Mesodermal cell (in vitro differentiated cells): ENCODE data around the gene MARCHF2.

Experiments used
- H3K27ac ChIP-seq: 2 replicates; pipeline ENCODE4 v1.7.0; 2013; ENCODE audit warnings: mild to moderate bottlenecking, low read depth, low read length, moderate library complexity; ENCODE audit not compliant: severe bottlenecking
- H3K36me3 ChIP-seq: 2 replicates; pipeline ENCODE4 v1.7.1; 2013; ENCODE audit warnings: mild to moderate bottlenecking, low read length, moderate library complexity; ENCODE audit not compliant: control insufficient read depth, insufficient read depth
- H3K4me1 ChIP-seq: one replicate; pipeline ENCODE4 v1.7.1; 2013; ENCODE audit warnings: mild to moderate bottlenecking, low read length; ENCODE audit not compliant: insufficient read depth, control insufficient read depth, poor library complexity, severe bottlenecking
- H3K4me3 ChIP-seq: 2 replicates; pipeline ENCODE4 v1.7.0; 2013; ENCODE audit warnings: low read length, control low read depth, mild to moderate bottlenecking; ENCODE audit not compliant: insufficient read depth, poor library complexity, severe bottlenecking; ENCODE audit errors: extremely low read depth
- H3K9me3 ChIP-seq: 2 replicates; pipeline ENCODE4 v1.7.1; 2013; ENCODE audit warnings: mild to moderate bottlenecking, low read length, moderate library complexity; ENCODE audit not compliant: control insufficient read depth
- WGBS, 2 experiments: methylation state at CpG; one replicate each; pipeline ENCODE4 v1.1.5; 2013; ENCODE audit warnings: missing lambda C conversion rate in 2 of 2; ENCODE audit not compliant: insufficient coverage in 2 of 2; 5-methylcytosine and 5-hydroxymethylcytosine counted together

MARCHF2 gene

GRCh38 chr19:8481201-8481600, 68.1 kb downstream of the MARCHF2 start:
- H3K4me3 ChIP-seq, result no peak overlapping the region
- no peak overlapping the region for H3K27ac ChIP-seq
- H3K9me3 ChIP-seq, result no peaks in the 10 kb centered on the region
- 97 to 99% methylated on average over 10 of the region's 11 CpGs for WGBS, 2 experiments
- peaks cover 92% of the 10 kb centered on the region for H3K36me3 ChIP-seq
- H3K4me1 ChIP-seq, result no peaks in the 10 kb centered on the region

DNA sequence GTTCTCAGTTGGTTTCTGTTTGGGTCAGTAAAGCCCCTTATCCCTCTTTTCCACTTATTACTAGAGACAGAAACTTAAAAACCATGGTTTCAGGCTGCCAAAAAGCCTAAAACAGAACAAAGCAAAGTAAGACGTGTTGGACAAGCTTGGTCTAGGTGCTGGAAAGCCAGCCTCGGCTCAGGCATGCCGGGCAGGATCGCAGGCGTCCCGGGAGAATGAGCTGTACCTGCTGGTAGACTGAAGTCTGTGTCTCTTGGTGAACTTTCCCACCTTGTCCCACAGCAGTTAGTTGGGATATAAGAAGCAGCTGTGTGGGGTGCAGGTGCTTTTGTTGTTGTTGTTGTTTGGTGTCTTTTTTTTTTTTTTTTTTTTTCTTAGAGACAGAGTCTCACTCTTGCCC, 68.5 kb downstream of the MARCHF2 start:
- Histone ChIP-seq H3K36me3 (peaks cover 92% of the 10 kb centered on the region), H3K4me3 (no peak overlapping the region), H3K9me3 (no peaks in the 10 kb centered on the region), H3K4me1 (no peaks in the 10 kb centered on the region), H3K27ac (no peak overlapping the region)
- 98 to 100% methylated on average over 6 of the region's 6 CpGs for WGBS, 2 experiments

- no peak overlapping the region for H3K4me3 ChIP-seq
- WGBS, 2 experiments, result 99 to 100% methylated on average over 8 to 10 of the region's 11 CpGs
- H3K4me1 ChIP-seq, result no peaks in the 10 kb centered on the region
- no peak overlapping the region for H3K27ac ChIP-seq
- H3K9me3 ChIP-seq, result no peaks in the 10 kb centered on the region
- H3K36me3 ChIP-seq, result peaks cover 93% of the 10 kb centered on the region
These were observed 69.6 kb downstream of the MARCHF2 start for GRCh38 chr19:8482696-8483095.

GRCh38 chr19:8483165-8483564, 70.1 kb downstream of the MARCHF2 start:
- Histone ChIP-seq H3K4me3 (no peak overlapping the region), H3K9me3 (no peaks in the 10 kb centered on the region), H3K27ac (no peak overlapping the region), H3K36me3 (peaks cover 93% of the 10 kb centered on the region), H3K4me1 (no peaks in the 10 kb centered on the region)
- 100% methylated on average over 2 to 5 of the region's 8 CpGs for WGBS, 2 experiments

- no peaks in the 10 kb centered on the region for H3K4me1 ChIP-seq
- H3K36me3 ChIP-seq, result peaks cover 92% of the 10 kb centered on the region
- 92 to 98% methylated on average over 14 to 15 of the region's 18 CpGs for WGBS, 2 experiments
- no peak overlapping the region for H3K4me3 ChIP-seq
- no peaks in the 10 kb centered on the region for H3K9me3 ChIP-seq
- H3K27ac ChIP-seq, result no peak overlapping the region
These were observed 71.3 kb downstream of the MARCHF2 start for GRCh38 chr19:8484331-8484894.

DNA sequence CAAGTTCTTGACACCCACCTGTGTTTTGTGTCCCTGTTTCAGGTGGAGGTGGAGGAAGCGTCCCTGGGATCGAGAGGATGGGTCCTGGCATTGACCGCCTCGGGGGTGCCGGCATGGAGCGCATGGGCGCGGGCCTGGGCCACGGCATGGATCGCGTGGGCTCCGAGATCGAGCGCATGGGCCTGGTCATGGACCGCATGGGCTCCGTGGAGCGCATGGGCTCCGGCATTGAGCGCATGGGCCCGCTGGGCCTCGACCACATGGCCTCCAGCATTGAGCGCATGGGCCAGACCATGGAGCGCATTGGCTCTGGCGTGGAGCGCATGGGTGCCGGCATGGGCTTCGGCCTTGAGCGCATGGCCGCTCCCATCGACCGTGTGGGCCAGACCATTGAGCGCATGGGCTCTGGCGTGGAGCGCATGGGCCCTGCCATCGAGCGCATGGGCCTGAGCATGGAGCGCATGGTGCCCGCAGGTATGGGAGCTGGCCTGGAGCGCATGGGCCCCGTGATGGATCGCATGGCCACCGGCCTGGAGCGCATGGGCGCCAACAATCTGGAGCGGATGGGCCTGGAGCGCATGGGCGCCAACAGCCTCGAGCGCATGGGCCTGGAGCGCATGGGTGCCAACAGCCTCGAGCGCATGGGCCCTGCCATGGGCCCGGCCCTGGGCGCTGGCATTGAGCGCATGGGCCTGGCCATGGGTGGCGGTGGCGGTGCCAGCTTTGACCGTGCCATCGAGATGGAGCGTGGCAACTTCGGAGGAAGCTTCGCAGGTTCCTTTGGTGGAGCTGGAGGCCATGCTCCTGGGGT, 72.7 kb downstream of the MARCHF2 start:
- H3K4me3 ChIP-seq, result no peak overlapping the region
- no peaks in the 10 kb centered on the region for H3K9me3 ChIP-seq
- no peak overlapping the region for H3K27ac ChIP-seq
- no peaks in the 10 kb centered on the region for H3K4me1 ChIP-seq
- 98% methylated on average over 61 to 62 of the region's 62 CpGs for WGBS, 2 experiments
- peaks cover 94% of the 10 kb centered on the region for H3K36me3 ChIP-seq

- Histone ChIP-seq H3K36me3 (peaks cover 87% of the 10 kb centered on the region), H3K4me1 (no peaks in the 10 kb centered on the region), H3K27ac (no peak overlapping the region), H3K4me3 (no peak overlapping the region), H3K9me3 (no peaks in the 10 kb centered on the region)
- WGBS, 2 experiments, result 96 to 98% methylated on average over 16 of the region's 16 CpGs
These were observed 73.6 kb downstream of the MARCHF2 start for GRCh38 chr19:8486661-8487136.

GRCh38 chr19:8487137-8487851, 74.2 kb downstream of the MARCHF2 start:
- Histone ChIP-seq H3K9me3 (no peaks in the 10 kb centered on the region), H3K27ac (peak overlapping the region; percentile 10), H3K36me3 (peaks cover 81% of the 10 kb centered on the region), H3K4me3 (no peak overlapping the region), H3K4me1 (no peaks in the 10 kb centered on the region)
- WGBS, 2 experiments, result 94 to 97% methylated on average over 9 to 11 of the region's 13 CpGs

DNA sequence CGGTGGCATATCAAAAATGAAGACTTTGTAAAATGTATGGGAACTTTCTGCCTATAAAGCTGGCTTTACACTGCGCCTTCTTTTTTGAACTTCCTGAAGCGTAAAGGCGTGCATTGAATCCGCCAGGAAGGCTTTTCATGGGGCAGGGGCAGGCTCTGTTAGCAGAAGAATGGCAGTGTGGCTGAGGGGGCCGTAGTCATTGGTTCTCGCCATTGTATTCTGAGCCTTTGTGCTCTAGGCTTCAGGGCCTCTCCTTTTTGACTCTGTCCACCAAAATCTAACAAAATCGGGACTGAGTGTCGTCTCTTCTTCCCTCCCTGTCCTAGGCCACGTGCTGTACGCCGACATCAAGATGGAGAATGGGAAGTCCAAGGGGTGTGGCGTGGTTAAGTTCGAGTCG, 75.3 kb downstream of the MARCHF2 start:
- peaks cover 71% of the 10 kb centered on the region for H3K36me3 ChIP-seq
- 75 to 76% methylated on average over 10 of the region's 15 CpGs for WGBS, 2 experiments
- no peaks in the 10 kb centered on the region for H3K4me1 ChIP-seq
- H3K4me3 ChIP-seq, result no peak overlapping the region
- peak overlapping the region; percentile 25 for H3K27ac ChIP-seq
- no peaks in the 10 kb centered on the region for H3K9me3 ChIP-seq
